ENCODE results near the gene TANGO2. TPM values are rescaled to one million over a fixed set of nuclear protein-coding genes. Genes with fewer than 3 reads are reported as not detected.

The TANGO2 gene
- total and polyA plus RNA-seq, 10 donors = 18.7 to 72.2 (median 55.1) TPM

GRCh38 chr22:19998991-19999820 lies 21.7 kb upstream of the TANGO2 start:
- WGBS, 5 donors = 71 to 82% (median 80%) methylated on average over 8 of the region's 8 CpGs
- peak; percentile 64 for DNase-seq
- intact Hi-C loops (cut with DNase I; ENCODE audit: low total_unique reads) = no loop called here
- TF ChIP-seq, protein P1, sequence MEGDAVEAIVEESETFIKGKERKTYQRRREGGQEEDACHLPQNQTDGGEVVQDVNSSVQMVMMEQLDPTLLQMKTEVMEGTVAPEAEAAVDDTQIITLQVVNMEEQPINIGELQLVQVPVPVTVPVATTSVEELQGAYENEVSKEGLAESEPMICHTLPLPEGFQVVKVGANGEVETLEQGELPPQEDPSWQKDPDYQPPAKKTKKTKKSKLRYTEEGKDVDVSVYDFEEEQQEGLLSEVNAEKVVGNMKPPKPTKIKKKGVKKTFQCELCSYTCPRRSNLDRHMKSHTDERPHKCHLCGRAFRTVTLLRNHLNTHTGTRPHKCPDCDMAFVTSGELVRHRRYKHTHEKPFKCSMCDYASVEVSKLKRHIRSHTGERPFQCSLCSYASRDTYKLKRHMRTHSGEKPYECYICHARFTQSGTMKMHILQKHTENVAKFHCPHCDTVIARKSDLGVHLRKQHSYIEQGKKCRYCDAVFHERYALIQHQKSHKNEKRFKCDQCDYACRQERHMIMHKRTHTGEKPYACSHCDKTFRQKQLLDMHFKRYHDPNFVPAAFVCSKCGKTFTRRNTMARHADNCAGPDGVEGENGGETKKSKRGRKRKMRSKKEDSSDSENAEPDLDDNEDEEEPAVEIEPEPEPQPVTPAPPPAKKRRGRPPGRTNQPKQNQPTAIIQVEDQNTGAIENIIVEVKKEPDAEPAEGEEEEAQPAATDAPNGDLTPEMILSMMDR (IDR thresholded peaks at IDR 0.05 in 8 of 11, conservative IDR thresholded peaks at IDR 0.05 in 3 of 11) = no peak
- no peak for TF ChIP-seq POLR2AphosphoS5 (IDR thresholded peaks at IDR 0.05)
- no peak for TF ChIP-seq POLR2A (IDR thresholded peaks at IDR 0.05)
- Histone ChIP-seq H3K4me3 (no peak overlapping the region), H3K4me1 (peaks cover 0 to 55% (median 19%) of the 10 kb centered on the region in 6 donors), H3K9me3 (peaks cover 5 to 22% (median 13%) of the 10 kb centered on the region in 8 donors), H3K27me3 (replicated peaks in 1 of 7) (no peaks in the 10 kb centered on the region), H3K27ac (peak overlapping the region in 6 of 8 donors; percentile 5 to 84 (median 68)), H3K36me3 (no peaks in the 10 kb centered on the region)

GRCh38 chr22:20000246-20001081 lies 20.4 kb upstream of the TANGO2 start:
- intact Hi-C loops (cut with DNase I; ENCODE audit: low total_unique reads) = no loop called here
- TF ChIP-seq POLR2AphosphoS5 (IDR thresholded peaks at IDR 0.05) = no peak
- TF ChIP-seq POLR2A (IDR thresholded peaks at IDR 0.05) = no peak
- TF ChIP-seq, protein P1 (IDR thresholded peaks at IDR 0.05 in 8 of 11, conservative IDR thresholded peaks at IDR 0.05 in 3 of 11) = no peak
- WGBS, 5 donors = 82 to 90% (median 86%) methylated on average over 11 to 14 of the region's 14 CpGs

GRCh38 chr22:20001082-20001638 lies 19.8 kb upstream of the TANGO2 start:
- H3K4me3 ChIP-seq = no peak overlapping the region
- peak overlapping the region in 4 of 8 donors; percentile 3 to 84 (median 56) for H3K27ac ChIP-seq
- peaks cover 0 to 44% (median 16%) of the 10 kb centered on the region in 6 donors for H3K4me1 ChIP-seq
- peak; percentile 53 for DNase-seq
- H3K36me3 ChIP-seq = no peaks in the 10 kb centered on the region
- intact Hi-C loops (cut with DNase I; ENCODE audit: low total_unique reads) = no loop called here
- 28 to 62% (median 44%) methylated on average over 4 to 11 of the region's 11 CpGs for WGBS, 5 donors
- TF ChIP-seq POLR2AphosphoS5 (IDR thresholded peaks at IDR 0.05) (peak in 1 of 3 donors; percentile 19), POLR2A (IDR thresholded peaks at IDR 0.05) (no peak)
- H3K27me3 ChIP-seq (replicated peaks in 1 of 7) = no peaks in the 10 kb centered on the region
- H3K9me3 ChIP-seq = peaks cover 5 to 27% (median 16%) of the 10 kb centered on the region in 8 donors

More at GRCh38 chr22:20000246-20001081, 20.4 kb upstream of the TANGO2 start:
- Histone ChIP-seq H3K9me3 (peaks cover 5 to 27% (median 16%) of the 10 kb centered on the region in 8 donors), H3K27me3 (replicated peaks in 1 of 7) (no peaks in the 10 kb centered on the region), H3K27ac (peak overlapping the region in 3 of 8 donors; percentile 35 to 84 (median 78)), H3K4me1 (peaks cover 0 to 49% (median 19%) of the 10 kb centered on the region in 6 donors), H3K4me3 (no peak overlapping the region), H3K36me3 (no peaks in the 10 kb centered on the region)
- DNase-seq = peak; percentile 51

DNA sequence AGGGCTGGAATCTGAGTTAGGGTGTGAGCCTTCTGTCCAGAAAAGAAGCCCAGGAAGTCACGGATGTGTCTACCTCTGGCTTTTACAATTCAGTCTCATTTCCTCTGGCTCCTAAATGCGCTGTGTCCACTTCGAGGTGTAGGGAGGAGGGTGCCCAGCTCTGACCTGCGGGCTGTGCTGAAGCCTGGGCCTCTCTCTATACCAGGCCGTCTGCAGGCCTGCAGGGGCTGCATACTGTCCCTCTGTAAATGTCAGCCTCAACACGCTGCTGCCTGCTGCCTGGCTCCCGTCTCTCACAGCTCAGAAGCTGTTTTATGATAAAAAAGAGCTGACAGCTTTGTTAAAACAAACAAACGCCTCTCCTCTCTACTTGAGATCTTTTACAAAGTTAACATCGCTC lies 18.8 kb upstream of the TANGO2 start:
- peak overlapping the region in 2 of 8 donors; percentile 3 to 78 for H3K27ac ChIP-seq

More for the DNA sequence above, 18.8 kb upstream of the TANGO2 start:
- TF ChIP-seq, protein P1 (IDR thresholded peaks at IDR 0.05 in 8 of 11, conservative IDR thresholded peaks at IDR 0.05 in 3 of 11) = no peak
- no peak for TF ChIP-seq POLR2AphosphoS5 (IDR thresholded peaks at IDR 0.05)
- H3K4me3 ChIP-seq = no peak overlapping the region
- no peaks in the 10 kb centered on the region for H3K36me3 ChIP-seq
- intact Hi-C loops (cut with DNase I; ENCODE audit: low total_unique reads) = no loop called here
- peak; percentile 38 for DNase-seq
- no peaks in the 10 kb centered on the region for H3K27me3 ChIP-seq (replicated peaks in 1 of 7)
- 84 to 93% (median 92%) methylated on average over 8 to 9 of the region's 9 CpGs for WGBS, 5 donors
- H3K9me3 ChIP-seq = peaks cover 5 to 27% (median 16%) of the 10 kb centered on the region in 8 donors
- H3K4me1 ChIP-seq = peaks cover 0 to 44% (median 16%) of the 10 kb centered on the region in 6 donors
